HG02678 (cell line): ENCODE data around the gene NAE1.
"Not testable (repeated sequence)": the region's sequence is repeated elsewhere in the genome, so short reads cannot be mapped to it uniquely, and the experiment has no call there.

Source experiments
- ATAC-seq: cut with Tn5 transposase; IDR thresholded peaks from one replicate; pipeline ENCODE4 v1.9.1; 2021; ENCODE audit warnings: mild to moderate bottlenecking, moderate library complexity; ENCODE audit not compliant: unreplicated experiment

NAE1 gene

DNA sequence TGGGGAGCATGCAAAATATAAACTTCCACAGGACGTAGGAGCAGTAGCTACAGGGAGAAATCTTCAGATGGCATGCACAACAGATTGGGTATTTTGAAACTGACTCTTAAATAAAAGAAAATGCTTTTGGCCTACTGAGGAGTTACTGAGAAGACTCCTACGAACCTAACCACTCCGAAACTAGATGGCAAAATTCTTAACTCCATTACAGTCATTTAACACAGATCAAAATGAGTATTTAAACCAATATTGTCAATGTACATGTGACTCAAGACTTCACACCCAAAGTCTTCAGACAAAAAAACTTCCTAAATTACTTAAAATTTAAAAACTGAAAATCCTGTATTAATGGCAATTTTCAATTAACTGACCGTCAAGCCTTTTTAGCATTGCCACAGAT is 21.0 kb downstream of the NAE1 start:
- no peak for ATAC-seq

DNA sequence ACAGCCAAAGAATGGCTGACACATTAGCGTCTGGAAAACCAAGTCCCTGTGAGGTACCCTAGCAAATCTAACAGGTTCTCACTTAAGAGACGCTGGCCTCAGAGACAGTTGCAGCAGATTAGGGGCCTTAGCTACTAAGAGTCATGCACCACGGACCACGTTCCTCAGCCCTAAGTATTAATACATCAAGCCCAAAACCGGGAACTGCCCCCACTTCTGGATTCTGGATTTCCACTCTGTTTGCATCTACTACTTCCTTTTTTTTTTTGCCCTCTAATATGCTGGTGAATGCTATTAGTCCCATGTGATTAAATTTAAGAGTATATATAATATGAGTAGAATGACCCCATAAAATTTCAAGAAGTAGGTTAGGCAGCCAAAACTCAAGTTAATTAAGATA is 28.6 kb downstream of the NAE1 start:
- no peak for ATAC-seq

DNA sequence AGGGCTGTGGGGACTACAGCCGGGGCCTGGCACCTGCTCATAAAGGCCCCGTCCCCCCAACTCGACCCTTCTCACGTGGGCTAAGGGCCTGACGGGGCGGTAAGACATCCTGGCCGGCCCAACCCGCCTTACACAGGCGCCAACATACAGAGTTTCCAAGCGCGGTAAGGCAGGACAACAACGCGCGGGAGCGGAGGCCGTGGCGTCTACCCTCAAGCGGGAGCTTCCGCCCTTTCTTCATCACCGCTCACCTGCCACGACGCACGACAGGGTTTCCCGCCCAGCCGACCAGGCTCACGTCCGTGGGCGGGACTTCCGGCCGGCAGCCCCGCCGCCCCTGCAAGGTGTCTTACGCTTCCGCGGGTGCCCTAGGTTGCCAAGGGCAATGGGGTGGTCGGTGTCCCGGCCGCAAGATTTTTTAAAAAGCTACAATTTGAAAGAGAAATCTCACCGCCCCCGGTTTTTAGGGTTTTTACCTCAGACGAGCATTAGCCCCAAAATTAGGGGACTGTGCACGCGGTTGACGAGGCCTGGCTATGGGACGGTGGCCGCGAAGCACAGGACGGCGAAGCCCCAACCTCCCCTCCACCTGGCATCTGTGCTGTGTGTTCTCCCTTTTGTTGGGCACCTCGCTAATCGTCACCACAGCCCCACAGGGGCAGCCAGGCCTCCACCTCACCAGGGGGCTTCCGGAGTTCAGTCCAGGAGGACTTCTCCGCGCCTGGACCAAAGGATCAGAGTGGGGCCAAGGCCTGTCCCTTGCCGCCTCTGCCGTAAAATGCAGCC is 29.3 kb downstream of the NAE1 start, which contains the start of gene TERB1:
TSS of gene TERB1 (minus strand) at position 265 of the 786 bp plus-strand sequence. CDS start 4,786 bp downstream, outside the sequence.
- no peak for ATAC-seq

DNA sequence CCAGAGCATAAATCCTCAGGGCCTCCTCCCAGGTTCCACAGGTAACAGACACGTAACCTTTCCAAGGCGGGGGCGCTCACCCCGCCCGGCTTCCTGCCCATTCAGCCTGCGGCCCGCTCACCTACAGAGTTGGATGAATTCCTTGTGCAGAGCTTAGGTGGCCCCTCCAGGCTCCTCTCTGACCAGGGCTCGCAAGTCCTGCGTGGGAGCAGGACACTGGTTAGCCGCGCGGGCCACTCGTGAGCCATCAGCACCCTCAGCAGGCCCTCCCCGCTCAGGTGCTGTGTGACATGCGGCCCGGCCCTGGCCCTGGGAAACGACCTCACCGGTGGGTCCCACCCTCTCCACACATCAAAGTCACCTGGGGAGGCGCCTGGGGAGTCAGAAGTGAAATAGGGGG is 29.9 kb downstream of the NAE1 start:
- ATAC-seq = no peak

DNA sequence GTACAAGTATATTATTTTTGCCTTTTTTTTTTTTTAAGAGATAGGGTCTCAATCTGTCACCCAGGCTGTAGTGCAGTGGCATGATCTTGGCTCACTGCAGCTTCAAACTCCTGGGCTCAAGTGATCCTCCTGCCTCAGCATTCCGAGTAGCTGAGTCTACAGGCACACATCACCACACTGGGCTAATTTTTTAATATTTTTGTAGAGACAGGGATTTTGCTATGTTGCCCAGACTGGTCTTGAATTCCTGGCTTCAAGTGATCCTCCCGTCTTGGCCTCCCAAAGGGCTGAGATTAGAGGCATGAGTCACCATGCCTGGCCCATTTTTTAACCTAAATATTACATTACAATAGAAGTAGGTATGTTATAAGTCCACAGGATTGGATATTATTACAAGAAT is 32.6 kb downstream of the NAE1 start:
- ATAC-seq = no peak

DNA sequence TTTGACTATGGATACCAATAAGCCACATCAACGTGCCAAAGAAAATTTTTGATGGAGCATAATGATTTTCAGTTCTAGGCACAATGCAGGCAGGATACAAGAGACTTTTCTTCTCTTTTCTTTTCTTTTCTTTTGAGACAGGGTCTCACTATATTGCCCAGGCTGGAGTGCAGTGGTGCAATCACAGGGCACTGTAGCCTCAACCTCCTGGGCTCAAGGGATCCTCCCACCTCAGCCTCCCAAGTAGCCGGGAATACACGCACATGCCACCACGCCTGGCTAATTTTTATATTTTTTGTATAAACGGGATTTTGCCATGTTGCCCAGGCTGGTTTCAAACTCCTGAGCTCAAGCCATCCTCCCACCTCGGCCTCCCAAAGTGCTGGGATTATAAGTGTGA is 36.8 kb downstream of the NAE1 start:
- ATAC-seq = not testable (repeated sequence)

DNA sequence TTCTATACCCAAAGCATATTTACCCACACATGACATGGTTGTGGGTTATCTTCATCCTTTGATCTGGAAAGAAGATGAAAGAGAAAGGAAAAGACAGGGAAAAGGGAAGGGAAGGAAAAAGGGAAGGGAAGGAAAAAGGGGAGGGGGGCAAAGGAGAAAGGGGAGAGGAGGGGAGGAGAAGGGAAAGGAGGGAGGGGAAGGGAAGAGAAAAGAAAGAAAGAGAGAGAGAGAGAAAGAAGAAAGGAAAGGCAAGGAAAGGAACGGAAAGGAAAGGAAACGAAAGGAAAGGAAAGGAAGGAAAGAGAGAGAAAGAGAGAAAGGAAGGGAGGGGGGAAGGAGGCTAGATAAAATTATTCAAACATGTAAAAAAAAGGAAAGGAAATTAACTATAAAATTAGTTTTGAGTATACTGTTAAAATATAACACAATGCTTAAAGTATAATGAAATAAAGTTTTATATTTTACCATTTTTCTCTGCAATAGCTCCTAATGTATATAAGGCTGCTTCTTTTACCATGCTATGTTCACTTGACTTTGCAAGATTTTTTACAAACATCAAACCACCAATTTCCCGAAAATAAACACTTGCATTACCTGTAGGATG is 40.5 kb downstream of the NAE1 start:
- no peak for ATAC-seq

DNA sequence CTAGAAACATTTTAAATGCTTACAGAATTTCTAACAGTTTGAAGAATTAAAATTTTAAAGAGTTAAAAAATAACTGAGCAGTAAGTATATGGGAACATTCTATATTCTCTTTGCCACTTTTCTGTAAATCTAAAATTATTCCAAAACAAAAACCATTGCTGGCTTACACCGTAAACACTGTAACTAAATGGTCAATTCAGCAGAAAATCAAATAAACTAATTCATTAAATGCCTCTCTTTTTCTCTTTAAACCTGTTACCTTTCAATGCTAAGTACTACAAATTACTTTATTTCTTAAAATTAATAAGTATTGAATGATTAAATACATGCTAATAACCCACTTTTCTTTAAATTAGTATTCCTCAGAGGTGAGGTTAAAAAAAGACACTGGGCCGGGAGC is 43.3 kb downstream of the NAE1 start:
- no peak for ATAC-seq

DNA sequence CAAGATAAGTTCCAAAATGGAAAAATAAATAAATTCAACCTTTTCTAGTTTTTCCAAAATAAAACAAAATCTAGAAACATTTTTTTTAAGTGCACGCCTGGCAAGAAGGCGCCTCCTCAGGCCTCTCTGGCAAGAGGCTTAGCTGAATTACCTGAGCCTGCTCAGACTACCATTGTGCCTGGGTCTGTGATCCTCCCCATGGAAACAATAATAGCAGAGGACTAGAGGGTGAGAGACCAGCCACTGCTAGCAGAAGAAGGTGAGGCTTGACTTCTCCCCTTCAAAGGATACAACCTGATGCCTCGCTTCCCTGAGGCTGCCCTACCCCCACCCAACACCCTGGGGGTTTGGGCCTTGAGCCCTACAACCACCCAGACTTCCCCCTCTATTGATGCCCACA is 44.2 kb downstream of the NAE1 start:
- no peak for ATAC-seq

DNA sequence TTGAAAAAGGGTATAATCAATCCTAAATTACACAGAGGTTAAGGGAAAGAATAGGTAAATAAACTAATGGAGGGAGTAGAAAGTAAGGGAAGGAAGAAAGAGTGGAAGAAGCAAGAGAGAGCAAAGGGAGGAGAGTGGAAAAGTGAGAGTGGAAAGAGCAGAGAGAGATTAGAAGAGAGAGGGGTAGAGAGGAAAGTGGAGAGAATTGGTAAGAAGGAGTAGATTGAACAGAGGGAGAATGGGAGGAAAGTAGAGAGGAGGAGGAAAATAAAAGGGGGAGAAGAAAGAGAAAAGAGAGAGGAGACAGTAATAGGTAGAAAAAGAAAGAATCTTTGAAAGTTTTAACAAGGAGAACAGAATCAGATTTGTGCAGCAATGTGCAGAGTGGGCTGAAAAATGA is 54.3 kb downstream of the NAE1 start:
- no peak for ATAC-seq

DNA sequence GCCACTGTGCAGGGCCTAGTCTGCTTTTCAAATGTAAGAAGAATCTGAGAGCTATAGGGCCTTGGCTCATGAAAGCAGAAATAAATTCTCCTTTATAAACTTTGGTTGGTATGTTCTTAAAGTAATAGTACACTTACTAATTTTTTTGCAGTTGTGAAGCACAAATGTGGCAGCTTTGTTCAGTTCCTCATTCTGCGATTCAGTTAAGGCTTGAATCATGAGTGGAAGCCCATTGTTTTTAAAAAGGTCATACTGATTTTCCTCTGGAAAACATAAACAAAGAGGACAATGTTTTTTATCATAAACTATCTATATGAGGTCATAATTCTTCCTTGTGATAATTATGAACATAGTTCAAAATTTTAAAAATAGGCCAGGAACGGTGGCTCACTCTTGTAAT is 55.8 kb downstream of the NAE1 start:
- ATAC-seq = no peak

DNA sequence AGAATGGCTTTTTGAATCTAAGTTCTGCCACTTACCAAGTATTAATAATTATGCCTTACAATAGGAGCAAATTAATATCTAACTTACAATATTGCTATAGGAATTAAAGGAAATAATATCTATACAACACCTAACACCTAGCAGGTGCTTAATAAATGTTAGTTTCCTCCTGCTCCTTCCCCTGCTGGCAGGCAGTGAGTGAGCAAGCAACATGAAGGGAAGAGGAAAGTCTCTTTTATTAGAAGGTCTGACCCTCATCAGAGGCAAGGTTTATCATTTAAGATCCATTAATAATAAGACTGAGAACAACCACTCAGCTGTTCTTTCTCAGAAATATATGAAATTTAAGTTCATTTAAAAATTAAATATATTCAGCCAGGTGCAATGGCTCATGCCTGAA is 72.7 kb downstream of the NAE1 start:
- no peak for ATAC-seq

DNA sequence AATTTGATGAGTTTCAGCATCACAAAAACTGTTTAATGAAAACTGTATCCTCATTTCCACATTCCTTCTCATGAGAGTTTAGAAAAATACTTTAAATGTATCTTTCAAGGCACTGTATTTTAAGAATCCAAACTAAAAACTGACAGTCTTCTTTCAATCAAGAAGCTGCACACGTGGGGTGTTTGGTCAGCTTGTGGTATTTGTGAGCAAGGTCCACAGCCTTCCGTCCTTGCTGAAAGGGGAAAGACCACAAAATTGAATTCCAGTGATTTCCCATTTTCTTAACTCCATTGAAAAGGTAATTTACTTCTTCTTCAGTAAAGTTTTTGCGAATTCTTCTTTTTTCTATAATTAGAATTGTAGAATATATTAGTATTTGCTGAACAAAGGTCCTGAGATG is 76.0 kb downstream of the NAE1 start:
- no peak for ATAC-seq

DNA sequence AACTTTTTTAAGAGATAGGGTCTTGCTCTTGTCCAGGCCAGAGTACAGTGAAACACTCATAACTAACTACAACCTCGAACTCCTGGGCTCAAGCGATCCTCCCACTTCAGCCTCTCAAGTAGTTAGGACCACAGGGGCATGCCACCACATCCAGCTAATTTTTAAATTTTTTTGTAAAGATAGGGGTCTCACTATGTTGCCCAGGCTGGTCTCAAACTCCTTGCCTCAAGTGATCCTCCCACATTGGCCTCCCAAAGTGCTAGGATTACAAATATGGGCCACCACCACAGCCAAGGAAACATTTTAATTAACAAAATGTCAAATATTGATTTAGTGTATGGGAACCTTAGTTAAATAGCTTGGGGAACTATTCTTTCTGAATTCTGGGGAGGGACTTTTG is 76.6 kb downstream of the NAE1 start:
- no peak for ATAC-seq

DNA sequence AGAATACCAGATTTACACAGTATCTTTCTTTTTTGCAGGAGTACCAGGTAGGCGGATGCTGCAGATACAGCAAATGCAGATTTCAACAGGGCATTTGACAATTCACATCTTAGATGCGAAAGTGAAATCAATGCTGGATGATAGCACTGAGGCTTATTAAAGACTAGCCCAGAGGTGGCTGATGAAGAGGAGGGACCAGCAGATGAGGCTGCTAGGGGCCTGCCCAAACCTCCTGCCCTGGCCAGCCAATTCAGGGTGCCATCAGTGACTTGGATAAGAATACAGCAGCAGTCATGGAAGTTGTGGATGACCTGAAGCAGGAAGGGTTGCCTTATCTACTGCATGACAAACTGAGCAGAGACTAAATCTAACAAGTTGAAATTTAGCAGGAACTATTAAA is 77.8 kb downstream of the NAE1 start:
- no peak for ATAC-seq
